ENCODE results near the gene AXIN1.

Gene AXIN1

GRCh38 chr16:320206-320605 is 32.3 kb downstream of the AXIN1 start:
- TF ChIP-seq TAF1 (IDR thresholded peaks at IDR 0.05; ENCODE audit: low read depth) (no peak), USF1 (IDR thresholded peaks at IDR 0.05) (no peak), YY1 (IDR thresholded peaks at IDR 0.05; ENCODE audit: low read depth) (no peak), EGR1 (IDR thresholded peaks at IDR 0.05) (no peak), REST (IDR thresholded peaks at IDR 0.05; ENCODE audit: low read depth) (no peak), EP300 (IDR thresholded peaks at IDR 0.05; ENCODE audit: borderline replicate concordance) (no peak), ZBTB7A (IDR thresholded peaks at IDR 0.05; ENCODE audit: low read depth) (no peak), CREB1 (IDR thresholded peaks at IDR 0.05; ENCODE audit: low read depth) (no peak), MAX (IDR thresholded peaks at IDR 0.05) (no peak), RAD21 (IDR thresholded peaks at IDR 0.05; ENCODE audit: low read depth) (no peak), NFIC (IDR thresholded peaks at IDR 0.05) (no peak), TEAD4 (IDR thresholded peaks at IDR 0.05) (no peak), CEBPB (IDR thresholded peaks at IDR 0.05) (no peak), TCF12 (IDR thresholded peaks at IDR 0.05; ENCODE audit: low read depth) (no peak), FOXM1 (IDR thresholded peaks at IDR 0.05; ENCODE audit: borderline replicate concordance, low read depth) (no peak)

GRCh38 chr16:318628-319027 is 33.9 kb downstream of the AXIN1 start:
- TF ChIP-seq USF1 (IDR thresholded peaks at IDR 0.05): no peak
- TF ChIP-seq RAD21 (IDR thresholded peaks at IDR 0.05; ENCODE audit: low read depth): peak; percentile 32; the same call in 1 of the 2 replicates
- no peak for TF ChIP-seq EGR1 (IDR thresholded peaks at IDR 0.05)
- no peak for TF ChIP-seq YY1 (IDR thresholded peaks at IDR 0.05; ENCODE audit: low read depth)

GRCh38 chr16:317583-317982 is 34.9 kb downstream of the AXIN1 start:
- TF ChIP-seq NFIC (IDR thresholded peaks at IDR 0.05): no peak
- no peak for TF ChIP-seq FOXM1 (IDR thresholded peaks at IDR 0.05; ENCODE audit: borderline replicate concordance, low read depth)
- TF ChIP-seq ZBTB7A (IDR thresholded peaks at IDR 0.05; ENCODE audit: low read depth): no peak
- no peak for TF ChIP-seq TCF12 (IDR thresholded peaks at IDR 0.05; ENCODE audit: low read depth)
- no peak for TF ChIP-seq YY1 (IDR thresholded peaks at IDR 0.05; ENCODE audit: low read depth)
- no peak for TF ChIP-seq TAF1 (IDR thresholded peaks at IDR 0.05; ENCODE audit: low read depth)
- no peak for TF ChIP-seq TEAD4 (IDR thresholded peaks at IDR 0.05)
- no peak for TF ChIP-seq RAD21 (IDR thresholded peaks at IDR 0.05; ENCODE audit: low read depth)
- TF ChIP-seq CEBPB (IDR thresholded peaks at IDR 0.05): no peak
- TF ChIP-seq CREB1 (IDR thresholded peaks at IDR 0.05; ENCODE audit: low read depth): no peak
- no peak for TF ChIP-seq REST (IDR thresholded peaks at IDR 0.05; ENCODE audit: low read depth)
- TF ChIP-seq USF1 (IDR thresholded peaks at IDR 0.05): no peak

- no peak for TF ChIP-seq MAX (IDR thresholded peaks at IDR 0.05)
- no peak for TF ChIP-seq TAF1 (IDR thresholded peaks at IDR 0.05; ENCODE audit: low read depth)
- TF ChIP-seq NFIC (IDR thresholded peaks at IDR 0.05): no peak
- no peak for TF ChIP-seq YY1 (IDR thresholded peaks at IDR 0.05; ENCODE audit: low read depth)
These were observed 35.6 kb downstream of the AXIN1 start for GRCh38 chr16:316741-317464.

GRCh38 chr16:314795-315299 is 37.7 kb downstream of the AXIN1 start:
- TF ChIP-seq RAD21 (IDR thresholded peaks at IDR 0.05; ENCODE audit: low read depth) (no peak), FOXM1 (IDR thresholded peaks at IDR 0.05; ENCODE audit: borderline replicate concordance, low read depth) (no peak), EGR1 (IDR thresholded peaks at IDR 0.05) (no peak), USF1 (IDR thresholded peaks at IDR 0.05) (no peak), EP300 (IDR thresholded peaks at IDR 0.05; ENCODE audit: borderline replicate concordance) (no peak), TAF1 (IDR thresholded peaks at IDR 0.05; ENCODE audit: low read depth) (no peak), TEAD4 (IDR thresholded peaks at IDR 0.05) (no peak), ZBTB7A (IDR thresholded peaks at IDR 0.05; ENCODE audit: low read depth) (no peak), YY1 (IDR thresholded peaks at IDR 0.05; ENCODE audit: low read depth) (no peak), CREB1 (IDR thresholded peaks at IDR 0.05; ENCODE audit: low read depth) (no peak), TCF12 (IDR thresholded peaks at IDR 0.05; ENCODE audit: low read depth) (no peak), NFIC (IDR thresholded peaks at IDR 0.05) (no peak), MAX (IDR thresholded peaks at IDR 0.05) (no peak), CEBPB (IDR thresholded peaks at IDR 0.05) (no peak), REST (IDR thresholded peaks at IDR 0.05; ENCODE audit: low read depth) (no peak)

All from Ishikawa (cell line).